GM21529 (cell line): ENCODE measurements around the gene ZMPSTE24.
"Not testable (repeated sequence)": the region's sequence is repeated elsewhere in the genome, so short reads cannot be mapped to it uniquely, and the experiment has no call there.

Source experiments
- ATAC-seq: cut with Tn5 transposase; IDR thresholded peaks from one replicate; pipeline ENCODE4 v1.9.1; 2021; ENCODE audit not compliant: unreplicated experiment

ZMPSTE24 gene

DNA sequence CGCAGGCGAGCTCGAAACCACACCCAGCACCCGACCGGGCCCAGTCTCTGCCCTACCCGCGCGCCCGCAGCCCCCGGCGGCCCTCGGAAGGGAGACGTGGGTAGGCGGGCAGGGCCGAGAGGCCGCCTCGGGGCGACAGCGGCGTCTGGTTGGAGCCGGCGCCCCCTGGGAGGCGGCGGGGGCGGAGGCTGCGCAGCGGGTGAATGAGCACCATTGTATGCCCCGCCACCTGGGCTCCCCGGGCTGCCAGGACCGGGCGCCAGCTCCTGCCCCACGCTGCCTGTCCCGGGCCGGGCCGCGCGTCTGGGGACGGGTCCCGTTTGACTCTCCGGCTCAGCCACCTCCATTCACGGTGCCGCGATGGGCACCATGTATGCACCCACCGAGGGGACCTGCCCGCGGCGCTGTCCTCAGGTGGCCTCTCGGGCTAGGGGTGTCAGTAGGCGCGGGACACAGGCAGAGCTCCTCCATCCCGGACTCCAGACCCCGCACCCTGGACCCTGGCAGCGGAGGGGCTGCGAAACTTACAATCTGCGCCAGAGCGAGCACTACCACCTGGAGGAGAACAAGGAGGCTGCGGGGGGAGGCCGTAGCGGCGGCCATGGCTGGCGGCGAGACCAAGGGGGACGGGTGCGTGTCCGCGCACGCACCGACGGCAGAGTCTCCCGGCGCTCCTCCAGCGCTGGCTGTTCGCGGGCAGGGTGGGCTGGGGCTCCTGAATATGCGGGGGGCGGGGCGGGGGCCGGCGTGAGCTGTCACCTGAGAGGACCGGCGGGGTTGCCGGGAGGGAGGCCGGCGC is 58.8 kb downstream of the ZMPSTE24 start, which contains the start of gene COL9A2:
Gene COL9A2, minus strand, starts transcription at position 692 of the 799 bp plus-strand sequence. Its CDS starts 89 bp downstream, at position 603.
- no peak for ATAC-seq

DNA sequence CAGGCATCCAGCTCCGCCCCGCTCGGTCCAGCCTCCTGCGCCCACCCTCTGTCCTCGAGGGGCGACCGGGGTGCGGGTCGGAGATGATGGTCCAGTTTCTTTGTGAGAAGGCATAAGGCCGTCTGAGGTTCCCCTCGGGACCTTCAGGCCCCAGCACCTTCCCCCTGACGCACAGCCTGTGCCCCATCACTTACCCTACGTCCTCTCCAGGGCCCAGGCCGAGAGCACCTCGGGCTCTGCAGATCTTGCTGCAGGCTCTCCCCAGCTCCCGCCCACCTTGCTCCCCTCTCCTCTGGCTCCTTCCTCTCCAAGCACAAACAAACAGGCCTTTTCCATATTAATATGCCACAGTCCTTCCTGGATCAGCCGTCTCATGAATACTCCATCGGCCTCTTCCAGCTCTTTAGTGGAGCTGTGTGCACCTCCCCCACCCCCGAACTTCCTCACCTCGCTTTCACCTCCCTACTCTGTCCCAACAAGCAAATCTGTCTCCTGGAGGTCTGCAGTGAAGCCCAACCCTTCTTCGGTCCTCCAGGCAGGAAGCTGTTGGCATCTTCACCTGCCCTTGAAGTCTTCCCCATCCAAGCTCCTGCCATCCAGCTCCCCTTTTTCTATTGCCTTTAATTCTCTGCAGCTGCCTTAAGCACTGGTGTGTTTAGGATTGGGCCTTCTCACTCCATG is 59.5 kb downstream of the ZMPSTE24 start:
- no peak for ATAC-seq

GRCh38 chr1:40318476-40318875 is 60.4 kb downstream of the ZMPSTE24 start:
- no peak for ATAC-seq

- no peak for ATAC-seq
These were observed 61.1 kb downstream of the ZMPSTE24 start for GRCh38 chr1:40318970-40319621.

GRCh38 chr1:40331403-40331802 is 73.4 kb downstream of the ZMPSTE24 start:
- not testable (repeated sequence) for ATAC-seq

DNA sequence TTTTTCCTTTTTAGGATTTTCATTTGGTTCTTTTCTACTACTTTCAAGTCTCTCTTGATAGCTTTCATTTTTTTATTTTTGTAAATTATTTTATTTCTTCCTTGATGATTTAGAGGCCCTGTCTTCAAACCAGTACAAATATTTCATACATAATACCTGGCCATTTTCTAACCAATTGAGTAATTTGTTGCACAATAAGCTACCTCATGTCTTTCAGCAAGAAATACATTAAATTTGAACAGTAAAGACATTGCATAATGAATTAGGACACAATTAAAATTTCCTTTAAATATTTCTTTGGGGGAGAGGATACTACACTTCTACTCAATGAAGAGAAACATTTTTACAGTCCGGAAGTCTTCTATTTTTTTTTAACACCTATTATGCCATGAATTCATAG is 74.7 kb downstream of the ZMPSTE24 start:
- ATAC-seq: no peak

GRCh38 chr1:40337443-40337842 is 79.4 kb downstream of the ZMPSTE24 start:
- ATAC-seq: no peak

DNA sequence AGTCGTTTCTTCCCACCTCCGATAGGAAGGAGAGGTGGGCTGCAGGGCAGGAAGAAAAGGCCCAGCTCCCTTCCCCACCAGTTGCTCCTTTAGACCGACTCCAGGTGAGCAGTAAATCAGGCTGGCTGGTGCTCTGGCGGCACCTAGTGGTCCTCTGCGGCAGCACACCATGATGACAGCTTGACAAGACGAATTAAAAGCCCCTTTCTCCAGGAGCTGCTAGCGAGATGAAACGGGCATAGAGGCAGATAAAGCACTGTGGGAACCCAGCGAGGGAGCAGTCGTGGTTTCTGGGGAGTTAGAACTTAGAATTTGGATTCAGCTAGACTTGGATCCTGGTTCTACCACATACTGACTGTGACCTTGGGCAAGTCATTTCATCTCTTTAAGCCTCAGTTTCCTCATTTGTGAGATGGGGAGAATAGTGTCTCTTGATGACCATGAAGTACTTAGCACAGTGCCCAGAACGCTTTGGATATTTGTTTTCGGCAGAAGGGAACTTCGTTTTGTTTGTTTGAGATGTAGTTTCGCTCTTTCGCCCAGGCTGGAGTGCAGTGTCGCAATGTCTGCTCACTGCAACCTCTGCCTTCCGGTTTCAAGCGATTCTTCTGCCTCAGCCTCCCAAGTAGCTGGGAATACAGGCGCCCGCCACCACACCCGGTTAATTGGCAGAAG is 80.8 kb downstream of the ZMPSTE24 start:
- ATAC-seq: peak; percentile 65

GRCh38 chr1:40339420-40340323 is 81.6 kb downstream of the ZMPSTE24 start:
- ATAC-seq: no peak

GRCh38 chr1:40341491-40342380 is 83.7 kb downstream of the ZMPSTE24 start:
- no peak for ATAC-seq

- ATAC-seq: not testable (repeated sequence)
These were observed 84.3 kb downstream of the ZMPSTE24 start for GRCh38 chr1:40342381-40342717.
